Measurements from ENCODE around the gene LDHB.

GRCh38 chr12:21676776-21677175, 19.1 kb upstream of the LDHB start:
- TF ChIP-seq POLR2AphosphoS5 (IDR thresholded peaks at IDR 0.05; ENCODE audit: borderline replicate concordance, low read depth, low read length) (no peak), EZH2 (IDR thresholded peaks at IDR 0.05) (no peak)
